ENCODE results near the gene MINDY3.

Gene MINDY3

GRCh38 chr10:15847481-15847880 is 12.8 kb downstream of the MINDY3 start:
- H3K4me3 ChIP-seq (ENCODE audit: low read depth, low read length), result no peak overlapping the region
- no peak for DNase-seq (ENCODE audit: low read depth)
- no peak for TF ChIP-seq CTCF (IDR thresholded peaks at IDR 0.05; ENCODE audit: low read depth, low read length, missing control alignments)
- in situ Hi-C loops (cut with HindIII; ENCODE audit: low sequenced_read_pairs), result no loop called here

- no peak overlapping the region for H3K4me3 ChIP-seq (ENCODE audit: low read depth, low read length)
- no peak for DNase-seq (ENCODE audit: low read depth)
- no peak for TF ChIP-seq CTCF (IDR thresholded peaks at IDR 0.05; ENCODE audit: low read depth, low read length, missing control alignments)
- in situ Hi-C loops (cut with HindIII; ENCODE audit: low sequenced_read_pairs), result no loop called here
Measured at GRCh38 chr10:15844517-15844916, 15.8 kb downstream of the MINDY3 start.

- no peak overlapping the region for H3K4me3 ChIP-seq (ENCODE audit: low read depth, low read length)
- in situ Hi-C loops (cut with HindIII; ENCODE audit: low sequenced_read_pairs), result no loop called here
- TF ChIP-seq CTCF (IDR thresholded peaks at IDR 0.05; ENCODE audit: low read depth, low read length, missing control alignments), result no peak
- no peak for DNase-seq (ENCODE audit: low read depth)
Measured at GRCh38 chr10:15843695-15844094, 16.6 kb downstream of the MINDY3 start.

- in situ Hi-C loops (cut with HindIII; ENCODE audit: low sequenced_read_pairs), result no loop called here
- no peak overlapping the region for H3K4me3 ChIP-seq (ENCODE audit: low read depth, low read length)
- DNase-seq (ENCODE audit: low read depth), result no peak
- TF ChIP-seq CTCF (IDR thresholded peaks at IDR 0.05; ENCODE audit: low read depth, low read length, missing control alignments), result no peak
Measured at GRCh38 chr10:15842556-15843169, 17.6 kb downstream of the MINDY3 start.

GRCh38 chr10:15841696-15842095 is 18.6 kb downstream of the MINDY3 start:
- TF ChIP-seq CTCF (IDR thresholded peaks at IDR 0.05; ENCODE audit: low read depth, low read length, missing control alignments), result no peak
- DNase-seq (ENCODE audit: low read depth), result no peak
- in situ Hi-C loops (cut with HindIII; ENCODE audit: low sequenced_read_pairs), result no loop called here
- H3K4me3 ChIP-seq (ENCODE audit: low read depth, low read length), result no peak overlapping the region

- in situ Hi-C loops (cut with HindIII; ENCODE audit: low sequenced_read_pairs), result no loop called here
- no peak for TF ChIP-seq CTCF (IDR thresholded peaks at IDR 0.05; ENCODE audit: low read depth, low read length, missing control alignments)
- no peak for DNase-seq (ENCODE audit: low read depth)
- no peak overlapping the region for H3K4me3 ChIP-seq (ENCODE audit: low read depth, low read length)
Measured at GRCh38 chr10:15836807-15837206, 23.5 kb downstream of the MINDY3 start.
